ENCODE measurements around the gene HOXC6.
"Not testable (repeated sequence)": the region's sequence is repeated elsewhere in the genome, so short reads cannot be mapped to it uniquely, and the experiment has no call there.

HOXC6 gene

DNA sequence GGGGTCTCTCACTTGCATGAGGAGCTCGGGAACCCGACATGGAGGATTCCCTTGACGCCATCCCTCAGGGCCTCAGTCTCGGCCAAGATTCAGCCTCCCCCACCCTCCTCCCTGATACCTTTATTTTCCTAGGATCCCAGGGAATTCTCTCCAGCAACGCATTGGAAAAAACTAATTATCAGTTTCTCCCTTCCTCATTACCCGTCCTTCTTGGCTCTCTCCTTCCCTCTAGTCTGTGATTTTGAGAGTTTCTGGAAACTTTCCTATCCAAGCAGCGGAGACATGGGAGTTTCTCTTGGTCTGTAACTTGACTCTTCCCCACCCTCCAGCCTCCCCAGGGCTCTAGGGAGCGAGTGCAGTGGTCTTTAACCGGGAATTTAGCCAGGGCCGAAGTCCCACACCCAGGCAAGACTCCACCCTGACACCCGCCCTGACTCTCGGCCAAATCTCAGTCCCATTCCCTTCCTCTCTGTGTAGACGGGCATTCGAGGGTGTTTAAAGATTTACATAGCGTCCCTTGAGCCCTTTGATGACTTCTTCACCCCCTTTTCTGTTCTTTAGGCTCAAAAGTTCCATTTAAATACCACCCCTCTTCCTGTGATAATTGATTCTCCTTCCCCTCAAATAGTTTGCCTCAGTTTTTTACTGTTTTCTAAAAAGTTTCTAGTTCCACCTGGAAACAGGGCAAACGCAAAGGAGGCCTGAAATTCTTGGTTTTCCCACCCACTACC, 11.3 kb downstream of the HOXC6 start:
- TF ChIP-seq, protein P1, sequence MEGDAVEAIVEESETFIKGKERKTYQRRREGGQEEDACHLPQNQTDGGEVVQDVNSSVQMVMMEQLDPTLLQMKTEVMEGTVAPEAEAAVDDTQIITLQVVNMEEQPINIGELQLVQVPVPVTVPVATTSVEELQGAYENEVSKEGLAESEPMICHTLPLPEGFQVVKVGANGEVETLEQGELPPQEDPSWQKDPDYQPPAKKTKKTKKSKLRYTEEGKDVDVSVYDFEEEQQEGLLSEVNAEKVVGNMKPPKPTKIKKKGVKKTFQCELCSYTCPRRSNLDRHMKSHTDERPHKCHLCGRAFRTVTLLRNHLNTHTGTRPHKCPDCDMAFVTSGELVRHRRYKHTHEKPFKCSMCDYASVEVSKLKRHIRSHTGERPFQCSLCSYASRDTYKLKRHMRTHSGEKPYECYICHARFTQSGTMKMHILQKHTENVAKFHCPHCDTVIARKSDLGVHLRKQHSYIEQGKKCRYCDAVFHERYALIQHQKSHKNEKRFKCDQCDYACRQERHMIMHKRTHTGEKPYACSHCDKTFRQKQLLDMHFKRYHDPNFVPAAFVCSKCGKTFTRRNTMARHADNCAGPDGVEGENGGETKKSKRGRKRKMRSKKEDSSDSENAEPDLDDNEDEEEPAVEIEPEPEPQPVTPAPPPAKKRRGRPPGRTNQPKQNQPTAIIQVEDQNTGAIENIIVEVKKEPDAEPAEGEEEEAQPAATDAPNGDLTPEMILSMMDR (IDR thresholded peaks at IDR 0.05; ENCODE audit: low read depth, low read length): no peak
- no peak for DNase-seq (ENCODE audit: extremely low read depth, low read depth)

DNA sequence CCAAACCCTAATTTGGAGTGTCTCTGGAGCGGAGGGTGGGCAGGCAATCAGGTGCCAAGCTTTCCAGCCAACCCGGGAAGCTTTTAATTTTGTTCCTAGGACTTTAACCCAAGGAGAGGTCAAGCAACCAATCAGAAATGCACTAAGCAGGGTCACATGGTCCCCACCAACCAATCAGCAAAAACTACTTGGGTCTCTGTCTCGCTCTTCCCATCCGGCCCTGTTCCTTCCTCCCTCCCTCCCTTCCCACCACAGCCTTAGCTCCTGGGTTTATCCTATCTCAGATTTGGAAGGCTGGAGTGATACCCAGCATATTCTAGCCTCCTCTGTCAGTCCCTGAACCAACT, 11.9 kb downstream of the HOXC6 start:
- no peak for DNase-seq (ENCODE audit: extremely low read depth, low read depth)
- TF ChIP-seq, protein P1 (IDR thresholded peaks at IDR 0.05; ENCODE audit: low read depth, low read length): no peak

DNA sequence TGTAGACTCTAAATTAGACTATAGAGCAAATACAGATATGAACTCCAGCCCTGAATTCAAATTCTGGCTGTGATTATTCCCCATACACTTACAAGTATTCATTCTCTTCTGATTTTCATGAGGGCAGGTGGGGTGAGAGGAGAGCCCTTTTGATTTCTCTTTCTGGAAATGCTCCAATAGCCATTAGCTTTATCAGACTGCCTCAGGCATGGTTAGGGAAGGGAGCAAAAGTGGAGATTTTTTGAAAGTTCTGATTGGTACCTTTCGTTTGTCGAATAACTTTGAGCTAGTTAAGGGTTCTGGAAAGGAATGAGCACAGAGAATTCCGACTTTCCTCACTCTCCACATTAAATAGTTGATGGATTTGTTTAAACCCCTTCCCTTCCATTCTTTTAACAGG, 12.4 kb downstream of the HOXC6 start:
- TF ChIP-seq, protein P1 (IDR thresholded peaks at IDR 0.05; ENCODE audit: low read depth, low read length): no peak
- DNase-seq (ENCODE audit: extremely low read depth, low read depth): no peak

DNA sequence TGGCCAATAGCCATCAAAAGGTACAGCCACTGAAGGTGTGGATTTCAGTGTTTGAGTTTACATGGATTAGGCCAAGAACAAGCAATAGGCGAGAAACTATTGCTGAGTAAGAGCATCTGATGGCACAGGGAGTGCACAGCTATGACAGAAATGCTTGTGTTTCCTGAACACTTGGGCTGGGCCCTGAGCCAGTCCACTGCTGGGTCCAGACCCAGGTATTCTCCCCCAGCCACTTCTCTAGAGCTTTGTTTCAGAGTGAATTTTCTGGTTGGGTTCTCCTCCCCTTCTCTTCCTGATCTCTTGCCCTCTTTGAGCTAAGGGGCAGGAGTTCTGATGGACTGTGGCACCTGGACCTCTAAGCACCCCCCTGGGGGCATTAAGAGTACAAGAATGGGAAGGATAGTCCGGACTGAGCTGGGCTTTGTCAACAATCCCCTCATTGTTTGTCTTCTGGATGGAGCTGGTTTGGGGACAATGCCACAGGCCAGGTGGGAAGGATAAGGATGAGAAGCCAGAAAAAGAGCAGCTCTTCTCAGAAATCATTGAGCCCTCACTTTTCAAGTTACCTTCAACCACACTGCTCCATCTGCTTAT, 13.0 kb downstream of the HOXC6 start:
- TF ChIP-seq, protein P1 (IDR thresholded peaks at IDR 0.05; ENCODE audit: low read depth, low read length): no peak
- no peak for DNase-seq (ENCODE audit: extremely low read depth, low read depth)

DNA sequence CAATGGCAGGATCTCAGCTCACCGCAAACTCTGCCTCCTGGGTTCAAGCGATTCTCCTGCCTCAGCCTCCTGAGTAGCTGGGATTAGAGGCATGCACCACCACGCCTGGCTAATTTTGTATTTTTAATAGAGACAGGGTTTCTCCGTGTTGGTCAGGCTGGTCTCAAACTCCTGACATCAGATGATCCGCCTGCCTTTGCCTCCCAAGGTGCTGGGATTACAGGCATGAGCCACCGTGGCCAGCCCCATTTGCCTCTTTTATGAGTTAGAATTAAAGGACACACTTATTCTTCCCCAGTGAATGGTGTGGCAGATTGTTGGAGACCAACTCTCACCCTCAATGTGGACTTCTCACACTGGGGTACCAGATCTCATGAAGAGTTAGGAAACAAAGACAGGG, 13.8 kb downstream of the HOXC6 start:
- not testable (repeated sequence) for DNase-seq (ENCODE audit: extremely low read depth, low read depth)

DNA sequence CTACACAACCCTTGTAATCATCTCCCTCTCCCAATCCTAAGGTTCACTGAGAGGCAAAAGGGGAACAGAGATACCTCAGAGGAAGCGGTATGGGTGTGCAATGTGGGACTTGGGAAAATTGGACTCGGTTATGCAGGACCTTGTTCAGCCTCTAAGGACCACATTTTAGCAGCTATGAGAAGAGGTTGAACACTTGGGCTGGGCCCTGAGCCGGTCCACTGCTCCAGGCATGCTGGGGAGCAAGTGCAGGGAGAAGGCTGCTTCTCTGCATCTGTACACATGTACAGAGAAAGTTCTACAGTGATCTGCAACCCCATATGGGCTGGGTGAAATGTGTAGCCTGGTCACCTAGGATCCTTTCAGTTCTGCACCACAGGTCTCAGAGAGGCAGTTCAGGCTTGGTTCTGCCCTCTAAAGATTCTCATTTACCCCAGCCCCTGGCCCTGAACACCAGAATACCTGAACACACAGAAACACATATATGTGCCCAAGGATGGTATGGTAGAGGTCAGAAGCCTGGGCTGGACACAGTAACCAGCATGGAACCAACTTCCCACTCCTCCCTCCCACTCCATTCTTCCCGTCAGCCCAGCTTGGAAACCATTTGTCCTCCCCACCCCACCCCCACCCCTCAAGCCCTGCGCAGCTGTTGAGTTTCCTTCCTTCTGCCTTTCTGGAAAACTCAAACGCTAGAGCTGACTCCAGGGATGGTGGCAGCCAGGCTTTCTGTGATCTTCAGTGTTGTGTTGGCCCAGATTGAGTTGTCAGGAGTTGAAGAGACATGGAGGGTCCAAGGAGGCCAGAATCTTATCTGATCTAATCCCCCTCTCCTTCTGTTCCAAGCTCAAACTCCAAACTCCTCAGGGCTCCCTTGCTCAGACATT, 15.0 kb downstream of the HOXC6 start:
- TF ChIP-seq, protein P1 (IDR thresholded peaks at IDR 0.05; ENCODE audit: low read depth, low read length): no peak
- DNase-seq (ENCODE audit: extremely low read depth, low read depth): no peak

DNA sequence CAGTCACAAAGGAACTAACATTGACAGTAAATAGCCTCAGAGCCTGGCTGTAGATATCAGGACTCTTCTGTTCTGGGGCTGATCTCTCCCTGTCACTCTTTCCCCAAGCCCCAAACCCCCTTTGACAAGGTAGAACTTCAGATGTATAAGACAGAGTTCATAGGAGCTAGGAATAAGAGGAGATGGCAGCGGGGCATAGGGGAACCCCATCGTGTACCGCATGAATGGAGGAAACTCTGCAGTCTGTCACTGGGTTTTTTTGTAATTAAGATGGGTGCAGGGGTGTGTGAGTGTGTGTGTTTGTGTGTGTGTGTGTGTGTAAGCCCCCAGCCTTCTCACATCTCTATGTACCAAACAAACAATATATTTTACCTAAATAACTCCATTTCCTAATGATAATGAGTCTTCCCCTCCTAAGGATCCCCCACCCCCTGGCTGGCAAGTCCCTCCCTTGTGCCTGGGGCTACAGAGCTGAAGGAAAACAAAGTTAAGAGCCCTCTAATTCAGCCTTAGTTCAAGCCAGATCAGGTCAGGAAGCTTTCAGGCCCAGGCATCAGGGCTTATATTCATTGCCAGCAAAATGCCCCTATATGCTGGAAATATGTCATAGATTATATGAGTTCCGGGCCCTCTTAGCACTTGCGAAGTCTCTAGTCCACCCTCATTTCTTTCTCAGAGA, 16.3 kb downstream of the HOXC6 start:
- DNase-seq (ENCODE audit: extremely low read depth, low read depth): no peak

More for the DNA sequence above, 16.3 kb downstream of the HOXC6 start:
- TF ChIP-seq, protein P1 (IDR thresholded peaks at IDR 0.05; ENCODE audit: low read depth, low read length): no peak

All from AG09319 (cell line).